ENCODE data around the gene RNH1. TPM values are rescaled to one million over a fixed set of nuclear protein-coding genes. Genes with fewer than 3 reads are reported as not detected.

RNH1 gene
- total RNA-seq, 1 donor from 2014 or later = 419 TPM

DNA sequence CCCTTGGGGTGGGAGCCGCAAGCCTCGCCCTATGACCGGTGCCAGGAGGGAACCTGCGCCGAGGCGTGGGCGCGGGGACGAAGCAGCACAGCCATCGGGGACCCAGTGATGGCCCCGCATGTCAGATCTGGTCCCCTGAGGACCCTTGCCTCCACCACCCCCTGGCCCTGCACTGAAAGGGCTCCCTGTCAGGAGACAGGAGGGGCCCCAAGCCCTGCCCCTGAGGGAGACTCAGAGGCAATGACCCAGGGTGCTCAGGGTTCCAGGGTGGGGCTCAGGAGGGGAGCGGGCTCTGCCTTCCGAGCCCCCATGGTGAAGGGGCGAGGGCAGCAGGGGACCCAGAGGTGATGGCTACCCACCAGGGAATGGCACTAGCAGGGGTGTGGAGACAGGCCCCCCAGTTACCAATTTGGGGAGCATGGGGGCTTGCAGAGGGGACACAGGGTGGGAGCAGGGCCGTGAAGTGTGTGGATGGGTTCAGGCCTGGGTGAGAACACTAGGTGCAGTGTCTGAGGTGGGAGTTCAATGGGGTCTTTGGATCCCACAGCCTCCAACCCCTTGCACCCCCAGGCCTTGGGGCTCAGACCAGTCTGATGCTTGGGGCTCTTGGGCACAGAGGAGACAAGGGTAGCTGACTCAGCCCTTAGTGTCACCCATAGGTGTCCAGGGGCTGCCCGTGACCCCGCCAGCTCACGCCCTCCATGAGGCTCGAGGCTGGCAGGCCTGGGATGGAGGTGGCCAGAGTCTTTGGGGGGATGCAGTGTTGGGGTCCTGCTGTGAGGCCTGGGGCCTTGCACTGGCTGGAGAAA is 30.8 kb upstream of the RNH1 start:
- no peak for DNase-seq (ENCODE audit: low read depth)

- DNase-seq (ENCODE audit: low read depth) = peak; percentile 34
These were observed 30.0 kb upstream of the RNH1 start, which contains the start of gene LRRC56 for GRCh38 chr11:536841-537621. LRRC56 (plus strand) TSS chr11:537527; CDS start chr11:540685, 3,158 bp downstream.

DNA sequence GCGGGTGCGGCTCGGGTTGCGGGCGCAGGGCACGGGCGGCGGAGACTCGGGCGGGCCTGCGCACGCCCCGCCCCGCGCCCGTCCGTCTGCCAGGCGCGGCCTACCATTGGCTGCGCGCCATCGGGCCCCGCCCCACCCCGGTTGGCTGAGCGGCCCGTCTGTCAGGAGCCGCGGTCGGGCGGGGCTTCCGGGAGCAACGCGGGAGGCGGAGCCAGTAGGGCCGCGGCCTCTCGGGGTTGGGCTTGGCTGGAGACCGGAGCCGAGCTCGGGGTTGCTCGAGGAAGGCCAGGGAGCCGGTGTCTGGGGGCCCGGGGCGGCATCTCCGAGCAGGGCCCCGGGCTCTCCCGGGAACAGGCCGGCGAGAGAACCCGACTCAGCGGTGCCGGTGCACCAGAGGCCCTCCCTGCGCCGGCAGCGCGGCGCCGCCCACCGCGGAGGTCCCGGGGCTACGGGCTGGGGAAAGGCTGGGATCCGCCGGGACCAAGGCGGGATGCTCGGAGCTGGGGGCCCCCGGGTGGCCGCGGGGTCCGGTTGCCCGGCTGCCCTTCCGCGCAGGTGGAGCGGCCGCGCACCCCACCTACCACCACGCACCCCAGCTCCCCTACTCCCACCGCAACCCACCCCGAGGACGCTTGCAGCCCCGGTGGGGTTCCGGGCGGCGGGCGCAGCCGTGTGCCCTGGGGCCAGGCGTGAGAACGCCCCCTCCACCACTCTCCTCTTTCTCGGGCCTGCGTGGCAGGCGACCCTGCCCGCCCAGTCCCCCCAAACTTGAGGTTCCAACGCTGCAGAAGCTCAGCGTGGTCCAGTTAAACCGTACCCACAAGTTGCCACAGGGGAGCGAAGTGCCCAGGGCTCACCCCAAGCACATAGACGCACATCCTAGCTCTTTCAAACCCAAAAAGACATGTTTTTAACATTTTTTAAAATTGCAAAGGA is 28.7 kb upstream of the RNH1 start, which contains the start of gene HRAS:
Gene HRAS (minus strand): TSS at position 58 of the 936 bp plus-strand sequence.
- peak; percentile 93 for DNase-seq (ENCODE audit: low read depth)

- DNase-seq (ENCODE audit: low read depth) = no peak
These were observed 28.1 kb upstream of the RNH1 start for GRCh38 chr11:535210-535518.

DNA sequence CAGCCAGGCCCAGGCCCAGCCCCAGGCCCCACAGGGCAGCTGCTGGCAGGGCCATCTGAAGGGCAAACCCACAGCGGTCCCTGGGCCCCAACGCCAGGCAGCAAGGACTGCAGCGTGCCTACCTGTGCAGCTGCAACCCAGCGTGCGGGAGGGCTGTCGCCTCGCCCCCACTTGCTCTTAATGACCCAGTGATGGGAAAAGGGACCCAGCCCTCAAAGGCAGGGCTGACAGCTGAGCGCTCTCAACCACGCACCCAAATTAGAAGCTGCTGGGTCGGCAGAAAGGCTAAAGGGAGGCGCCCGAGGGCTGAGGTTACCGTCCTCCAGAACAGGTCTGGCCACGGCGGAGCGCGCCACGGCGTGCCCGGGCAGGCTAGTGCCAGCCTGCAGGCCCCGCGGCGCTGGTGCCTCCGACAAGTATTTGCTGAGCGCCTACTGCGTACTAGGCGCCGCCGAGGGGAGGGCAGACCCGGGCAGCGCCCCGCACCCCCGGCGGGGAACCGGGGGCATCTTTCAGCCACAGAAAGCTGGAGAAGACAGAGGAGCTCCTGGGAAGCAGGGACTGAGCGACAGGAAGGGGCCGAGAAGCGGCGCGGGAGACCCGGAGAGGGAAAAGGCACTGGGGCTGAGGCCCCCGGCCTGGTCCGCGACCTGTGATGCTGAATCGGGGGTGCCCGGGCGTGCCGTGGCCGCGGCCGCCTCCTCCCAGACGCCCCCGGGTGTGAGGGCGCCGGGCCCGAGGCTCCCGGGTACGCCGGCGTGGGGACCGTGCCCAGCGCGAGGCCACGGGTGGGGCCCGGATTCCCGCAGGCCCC is 27.6 kb upstream of the RNH1 start:
- DNase-seq (ENCODE audit: low read depth) = peak; percentile 86

GRCh38 chr11:533586-534395 is 26.7 kb upstream of the RNH1 start:
- no peak for DNase-seq (ENCODE audit: low read depth)

- no peak for DNase-seq (ENCODE audit: low read depth)
These were observed 26.0 kb upstream of the RNH1 start for GRCh38 chr11:532986-533585.

- no peak for DNase-seq (ENCODE audit: low read depth)
These were observed 25.5 kb upstream of the RNH1 start for GRCh38 chr11:532527-532985.

GRCh38 chr11:531919-532526 is 25.0 kb upstream of the RNH1 start:
- no peak for DNase-seq (ENCODE audit: low read depth)

GRCh38 chr11:530960-531831 is 24.2 kb upstream of the RNH1 start:
- no peak for DNase-seq (ENCODE audit: low read depth)

- DNase-seq (ENCODE audit: low read depth) = no peak
These were observed 22.8 kb upstream of the RNH1 start for GRCh38 chr11:529728-530411.

- DNase-seq (ENCODE audit: low read depth) = peak; percentile 48
These were observed 22.0 kb upstream of the RNH1 start for GRCh38 chr11:528815-529727.

GRCh38 chr11:528166-528814 is 21.2 kb upstream of the RNH1 start:
- no peak for DNase-seq (ENCODE audit: low read depth)

DNA sequence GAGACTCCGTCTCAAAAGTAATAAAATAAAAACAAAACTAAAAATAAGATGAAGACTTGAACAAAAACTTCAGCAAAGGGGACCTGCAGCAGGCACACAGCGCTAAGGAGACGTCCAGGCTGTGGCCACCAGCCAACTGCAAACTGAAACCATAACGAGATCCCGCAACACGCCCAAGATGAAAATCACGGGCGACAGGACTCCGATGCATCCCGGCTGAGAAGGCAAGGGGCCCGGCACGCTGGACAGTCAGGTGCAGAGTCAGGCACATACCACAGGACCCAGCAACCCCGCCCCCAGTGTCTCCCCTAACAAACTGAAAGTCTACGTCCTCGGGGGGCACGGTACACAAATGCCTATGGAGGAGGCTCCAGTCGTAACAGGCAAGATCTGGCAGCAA is 19.1 kb upstream of the RNH1 start:
- no peak for DNase-seq (ENCODE audit: low read depth)

- no peak for DNase-seq (ENCODE audit: low read depth)
These were observed 14.2 kb upstream of the RNH1 start for GRCh38 chr11:521177-521688.
